Testis (tissue), 3 donors: ENCODE results near the gene FBH1. TPM values are rescaled to one million over a fixed set of nuclear protein-coding genes. Genes with fewer than 3 reads are reported as not detected.
A peak's percentile ranks its signal among the peaks of the same experiment; 100 is the strongest.

Experiments used
- DNase-seq: peaks from one replicate; pipeline ENCODE4 v3.0.0-alpha.2; 2019
- H3K27ac ChIP-seq, 2 donors: fragments of 200-600 bp; sonication (generic); one replicate each; pipeline ENCODE4 v1.5.1; 2019
- H3K27me3 ChIP-seq: fragments of 200-600 bp; sonication (generic); one replicate; pipeline ENCODE4 v1.5.1; 2019
- H3K36me3 ChIP-seq: fragments of 200-600 bp; sonication (generic); one replicate; pipeline ENCODE4 v1.5.1; 2017; ENCODE audit warnings: low read depth; ENCODE audit errors: missing control alignments
- H3K4me1 ChIP-seq: fragments of 200-600 bp; sonication (generic); one replicate; pipeline ENCODE4 v1.5.1; 2019
- H3K4me3 ChIP-seq, 2 donors: fragments of 200-600 bp; sonication (generic); one replicate each; pipeline ENCODE4 v1.5.1; 2017 to 2019
- H3K9me3 ChIP-seq: fragments of 200-600 bp; sonication (generic); one replicate; pipeline ENCODE4 v1.5.1; 2017
- POLR2A ChIP-seq: fragments of 450-650 bp; IDR thresholded peaks from one replicate; pipeline ENCODE4 v1.6.1; 2017; ENCODE audit warnings: antibody characterized with exemption, mild to moderate bottlenecking, moderate library complexity
- WGBS, 2 donors: methylation state at CpG; one replicate each; pipeline ENCODE4 v1.1.5; 2018; 5-methylcytosine and 5-hydroxymethylcytosine counted together
- intact Hi-C: fragments of 100-400 bp; cut with DNase I; formaldehyde crosslinking; loops from one replicate; pipeline ENCODE4 v1.15.1; 2023; ENCODE audit warnings: low total_unique reads
- polyA plus RNA-seq: library from polyadenylated mRNA; stranded (reverse); fragments of 350-450 nt; fragmentation: Illumina TruSeq; extraction: RNeasy Lipid Tissue Mini Kit (QIAGEN cat#74804); gene quantifications from one replicate; pipeline ENCODE4 v1.2.3, GENCODE V29; 2014; ENCODE audit warnings: low read depth, low replicate concordance; ENCODE audit not compliant: insufficient read depth
- total RNA-seq, 2 donors: library from RNA; depleted of rRNA; stranded (reverse); fragments of >200 nt; gene quantifications; one replicate each; pipeline ENCODE4 v1.2.3, GENCODE V29; 2016
- TF ChIP-seq, protein P1 (sequence below), 3 experiments: fragments of 450-650 bp in 2 of 3; fragments of 200-600 bp in 1 of 3; sonication (generic) in 1 of 3; IDR thresholded peaks; one replicate each; pipeline ENCODE4 v1.5.1; 2016 to 2019; ENCODE audit warnings: antibody characterized with exemption in 3 of 3, mild to moderate bottlenecking in 2 of 3, moderate library complexity in 1 of 3

Gene FBH1
- total and polyA plus RNA-seq, 3 donors from 2014 or later, result 91.6 to 203 (median 174) TPM

DNA sequence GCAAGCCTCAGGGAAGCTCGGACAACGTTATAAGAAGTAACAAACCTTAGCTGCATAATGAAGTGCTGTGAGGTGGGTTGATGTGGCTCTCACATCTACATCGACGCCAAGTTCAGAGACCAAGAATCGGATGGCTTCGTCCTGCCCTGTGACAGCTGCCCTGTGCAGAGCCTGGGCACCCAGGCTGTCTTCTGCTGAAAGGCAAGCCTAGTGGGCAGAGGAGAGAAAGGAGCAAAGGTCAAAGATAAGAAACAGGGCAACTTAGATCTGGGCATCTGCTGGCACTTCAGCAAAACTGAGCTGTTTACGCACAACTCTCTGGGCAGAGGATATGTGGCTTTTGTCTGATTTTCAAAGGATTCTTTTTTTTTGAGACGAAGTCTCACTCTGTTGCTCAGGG is 7.1 kb upstream of the FBH1 start:
- H3K9me3 ChIP-seq, result no peaks in the 10 kb centered on the region
- TF ChIP-seq, protein P1, sequence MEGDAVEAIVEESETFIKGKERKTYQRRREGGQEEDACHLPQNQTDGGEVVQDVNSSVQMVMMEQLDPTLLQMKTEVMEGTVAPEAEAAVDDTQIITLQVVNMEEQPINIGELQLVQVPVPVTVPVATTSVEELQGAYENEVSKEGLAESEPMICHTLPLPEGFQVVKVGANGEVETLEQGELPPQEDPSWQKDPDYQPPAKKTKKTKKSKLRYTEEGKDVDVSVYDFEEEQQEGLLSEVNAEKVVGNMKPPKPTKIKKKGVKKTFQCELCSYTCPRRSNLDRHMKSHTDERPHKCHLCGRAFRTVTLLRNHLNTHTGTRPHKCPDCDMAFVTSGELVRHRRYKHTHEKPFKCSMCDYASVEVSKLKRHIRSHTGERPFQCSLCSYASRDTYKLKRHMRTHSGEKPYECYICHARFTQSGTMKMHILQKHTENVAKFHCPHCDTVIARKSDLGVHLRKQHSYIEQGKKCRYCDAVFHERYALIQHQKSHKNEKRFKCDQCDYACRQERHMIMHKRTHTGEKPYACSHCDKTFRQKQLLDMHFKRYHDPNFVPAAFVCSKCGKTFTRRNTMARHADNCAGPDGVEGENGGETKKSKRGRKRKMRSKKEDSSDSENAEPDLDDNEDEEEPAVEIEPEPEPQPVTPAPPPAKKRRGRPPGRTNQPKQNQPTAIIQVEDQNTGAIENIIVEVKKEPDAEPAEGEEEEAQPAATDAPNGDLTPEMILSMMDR (IDR thresholded peaks at IDR 0.05), result no peak
- no peak for TF ChIP-seq POLR2A
- 79 to 96% methylated on average over 7 to 8 of the region's 8 CpGs for WGBS, 2 donors
- H3K36me3 ChIP-seq, result no peaks in the 10 kb centered on the region
- no peaks in the 10 kb centered on the region for H3K27me3 ChIP-seq
- H3K4me3 ChIP-seq, result no peak overlapping the region
- peaks cover 9% of the 10 kb centered on the region for H3K4me1 ChIP-seq
- no peak for DNase-seq
- no peak overlapping the region for H3K27ac ChIP-seq
- intact Hi-C loops, result no loop called here

DNA sequence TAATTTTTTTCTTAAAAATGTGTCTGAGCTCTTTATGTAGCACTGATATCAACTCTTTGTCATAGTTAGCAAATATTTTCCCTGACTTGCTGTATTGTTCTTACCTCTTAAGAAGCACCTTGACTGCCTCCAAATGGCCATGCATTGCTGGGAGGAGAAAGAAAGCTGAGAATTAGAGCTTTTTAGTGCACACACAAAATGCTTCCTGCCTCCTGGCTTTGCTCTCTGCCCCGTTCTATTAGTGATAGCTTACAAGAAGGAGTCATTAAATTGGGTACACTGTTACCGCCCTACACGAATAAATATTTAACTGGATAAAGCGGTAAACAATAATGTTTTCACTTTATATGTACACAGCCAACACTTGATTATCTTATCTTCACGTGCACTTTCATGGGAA is 4.4 kb upstream of the FBH1 start:
- TF ChIP-seq, protein P1 (IDR thresholded peaks at IDR 0.05), result no peak
- no peak for TF ChIP-seq POLR2A
- Histone ChIP-seq H3K36me3 (no peaks in the 10 kb centered on the region), H3K4me3 (no peak overlapping the region), H3K9me3 (no peaks in the 10 kb centered on the region), H3K27me3 (no peaks in the 10 kb centered on the region), H3K4me1 (peaks cover 18% of the 10 kb centered on the region), H3K27ac (no peak overlapping the region)
- WGBS, 2 donors, result 73 to 80% methylated on average over 5 of the region's 5 CpGs
- intact Hi-C loops, result no loop called here
- DNase-seq, result no peak

DNA sequence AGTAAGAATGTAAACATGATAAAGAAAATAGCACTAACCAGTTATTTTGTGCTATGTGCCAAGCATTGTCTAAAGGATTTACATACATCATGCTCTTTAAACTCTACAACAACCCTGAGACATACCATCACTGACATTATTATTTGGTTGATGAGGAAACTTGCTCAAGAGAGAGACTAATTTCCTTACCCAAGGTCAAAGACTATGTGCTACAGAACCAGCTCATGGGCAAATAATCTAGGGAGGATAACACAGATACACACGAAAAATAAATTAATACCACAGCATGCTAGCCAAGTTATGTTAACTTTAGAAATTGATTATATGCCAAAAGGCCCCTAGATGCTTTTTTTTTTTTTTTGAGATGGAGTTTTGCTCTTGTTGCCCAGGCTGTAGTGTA is 3.0 kb upstream of the FBH1 start:
- H3K4me3 ChIP-seq, result no peak overlapping the region
- no peak for DNase-seq
- TF ChIP-seq POLR2A, result no peak
- TF ChIP-seq, protein P1 (IDR thresholded peaks at IDR 0.05), result no peak
- no peaks in the 10 kb centered on the region for H3K27me3 ChIP-seq
- peaks cover 28% of the 10 kb centered on the region for H3K4me1 ChIP-seq
- 43 to 48% methylated on average over 1 of the region's 1 CpG for WGBS, 2 donors
- intact Hi-C loops, result no loop called here
- H3K36me3 ChIP-seq, result no peaks in the 10 kb centered on the region
- H3K27ac ChIP-seq, result no peak overlapping the region
- no peaks in the 10 kb centered on the region for H3K9me3 ChIP-seq

DNA sequence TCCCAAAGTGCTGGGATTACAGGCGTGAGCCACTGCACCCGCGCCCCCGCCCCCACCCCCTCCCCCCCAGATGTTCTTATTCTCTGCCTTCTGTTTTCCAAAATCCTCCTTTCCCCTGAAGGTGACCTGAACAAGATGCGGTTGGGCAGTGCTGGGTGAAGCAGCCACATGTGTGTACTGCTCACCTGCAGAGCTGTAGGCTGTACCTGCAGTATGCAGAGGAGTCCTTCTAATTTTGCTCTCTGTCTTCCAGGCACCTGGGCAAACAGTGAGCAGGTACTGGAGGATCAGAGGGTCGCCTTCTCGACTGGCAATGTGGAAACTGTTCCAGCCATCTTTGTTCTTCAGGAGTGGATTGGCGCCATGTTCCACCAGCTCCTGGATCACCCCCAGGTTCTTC is 2.4 kb upstream of the FBH1 start:
- no peaks in the 10 kb centered on the region for H3K27me3 ChIP-seq
- H3K27ac ChIP-seq, result no peak overlapping the region
- DNase-seq, result no peak
- WGBS, 2 donors, result 67 to 73% methylated on average over 8 of the region's 8 CpGs
- TF ChIP-seq, protein P1 (IDR thresholded peaks at IDR 0.05), result no peak
- no peak for TF ChIP-seq POLR2A
- H3K4me3 ChIP-seq, result no peak overlapping the region
- H3K9me3 ChIP-seq, result no peaks in the 10 kb centered on the region
- peaks cover 35% of the 10 kb centered on the region for H3K4me1 ChIP-seq
- H3K36me3 ChIP-seq, result no peaks in the 10 kb centered on the region
- intact Hi-C loops, result no loop called here

DNA sequence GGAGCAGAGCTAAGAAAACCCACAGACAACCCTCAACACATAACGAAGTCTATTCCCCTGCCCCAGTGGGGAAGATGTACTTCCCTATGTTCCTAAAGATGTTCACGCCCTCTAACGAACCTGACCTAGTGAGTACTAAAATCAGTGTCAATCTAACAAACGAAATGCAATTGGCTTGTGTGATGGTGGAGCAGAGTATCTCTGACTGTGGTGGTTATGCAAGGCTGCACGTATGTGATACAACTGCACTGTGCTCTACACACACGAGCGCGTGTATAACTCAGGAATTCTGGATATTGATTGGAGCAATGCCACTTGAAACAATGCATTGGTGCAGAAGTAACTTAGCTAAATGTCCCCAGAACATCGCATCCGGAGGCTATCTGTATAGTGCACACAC is 1.7 kb upstream of the FBH1 start:
- Histone ChIP-seq H3K4me3 (peak overlapping the region; percentile 82 to 96), H3K4me1 (peaks cover 40% of the 10 kb centered on the region), H3K36me3 (no peaks in the 10 kb centered on the region), H3K27me3 (no peaks in the 10 kb centered on the region), H3K9me3 (no peaks in the 10 kb centered on the region), H3K27ac (peak overlapping the region in 1 of 2 donors; percentile 76)
- TF ChIP-seq POLR2A, result no peak
- TF ChIP-seq, protein P1 (IDR thresholded peaks at IDR 0.05), result no peak
- DNase-seq, result no peak
- intact Hi-C loops, result no loop called here
- 7 to 9% methylated on average over 10 of the region's 10 CpGs for WGBS, 2 donors
